ENCODE measurements around the gene MEF2D.

- TF ChIP-seq POLR2A (IDR thresholded peaks at IDR 0.05; ENCODE audit: low read depth, low read length) (no peak), TAF1 (IDR thresholded peaks at IDR 0.05; ENCODE audit: borderline replicate concordance, low read depth, low read length) (no peak)
These were observed 33.2 kb downstream of the MEF2D start for GRCh38 chr1:156467385-156467784.

All from GM12892 (cell line).